ENCODE results near the gene YY1. TPM values are rescaled to one million over a fixed set of nuclear protein-coding genes. Genes with fewer than 3 reads are reported as not detected.

Gene YY1
- total RNA-seq, 5 donors from 2014 or later (not counting 1 experiment from before 2014, with no cell fraction given): 67.5 to 86.5 (median 74.2) TPM

GRCh38 chr14:100193417-100194357 is 45.3 kb upstream of the YY1 start:
- H3K27me3 ChIP-seq (replicated peaks in 1 of 2; ENCODE audit: control insufficient read depth in 2 of 2, extremely low read depth in 1 of 2, insufficient read depth in 2 of 2, low read length in 1 of 2): no peaks in the 10 kb centered on the region
- ATAC-seq (replicated peaks in 1 of 4) (peak; percentile 4 to 19 (median 10)), DNase-seq (no peak)
- H3K27me3 Mint-ChIP-seq: no peaks in the 10 kb centered on the region
- H3K36me3 ChIP-seq (ENCODE audit: control insufficient read depth in 2 of 2, extremely low read depth in 1 of 2, insufficient read depth in 1 of 2, low read length in 1 of 2): no peaks in the 10 kb centered on the region
- peak overlapping the region; percentile 94 to 96 for H3K27ac Mint-ChIP-seq
- peak overlapping the region; percentile 25 to 29 for H3K4me3 ChIP-seq (ENCODE audit: control insufficient read depth in 1 of 2, extremely low read depth in 1 of 2, low read length in 1 of 2)
- no peaks in the 10 kb centered on the region for H3K9me3 ChIP-seq
- POLR2A ChIA-PET: interaction anchor here (0.6 to 1.0 kb wide), 3 partner anchors 31 to 132 kb away, joined by 3 to 4 read pairs (median 3); no protein-coding TSS in a partner anchor
- H3K36me3 Mint-ChIP-seq: no peaks in the 10 kb centered on the region
- H3K27ac ChIP-seq (ENCODE audit: low read length): peak overlapping the region; percentile 84
- no peaks in the 10 kb centered on the region for H3K9me3 Mint-ChIP-seq
- peaks cover 0 to 14% of the 10 kb centered on the region in 2 experiments for H3K4me1 ChIP-seq (ENCODE audit: control insufficient read depth in 1 of 2, extremely low read depth in 1 of 2, insufficient read depth in 2 of 2, low read length in 2 of 2)
- 63% methylated on average over 5 of the region's 12 CpGs for WGBS (ENCODE audit: insufficient coverage)
- CTCF ChIA-PET: interaction anchor here (0.6 to 2.3 kb wide), 31 partner anchors 19 to 509 kb away, joined by 3 to 24 read pairs (median 4); partner anchors contain the start of genes CYP46A1 (in 1 of the 2), DEGS2 (in 1 of the 2) and EVL (in 1 of the 2)
- peaks cover 9 to 11% (median 11%) of the 10 kb centered on the region in 3 donors for H3K4me1 Mint-ChIP-seq
- peak overlapping the region; percentile 28 to 69 (median 55) for H3K4me3 Mint-ChIP-seq

GRCh38 chr14:100199240-100199860 is 39.6 kb upstream of the YY1 start:
- CTCF ChIA-PET: interaction anchor here in 1 of 2 donors (0.8 kb wide), 1 partner anchor 86 kb away, joined by 3 read pairs; no protein-coding TSS in a partner anchor
- WGBS (ENCODE audit: insufficient coverage): 94% methylated on average over 4 of the region's 8 CpGs
- no peak overlapping the region for H3K27ac ChIP-seq (ENCODE audit: low read length)
- H3K27me3 ChIP-seq (replicated peaks in 1 of 2; ENCODE audit: control insufficient read depth in 2 of 2, extremely low read depth in 1 of 2, insufficient read depth in 2 of 2, low read length in 1 of 2): no peaks in the 10 kb centered on the region
- peaks cover 0 to 2% (median under 1%) of the 10 kb centered on the region in 3 donors for H3K4me1 Mint-ChIP-seq
- H3K9me3 Mint-ChIP-seq: no peaks in the 10 kb centered on the region
- POLR2A ChIA-PET: interaction anchor here in 1 of 2 donors (0.6 kb wide), 1 partner anchor 1944 kb away, joined by 3 read pairs; no protein-coding TSS in a partner anchor
- no peak overlapping the region for H3K27ac Mint-ChIP-seq
- H3K4me3 ChIP-seq (ENCODE audit: control insufficient read depth in 1 of 2, extremely low read depth in 1 of 2, low read length in 1 of 2): no peak overlapping the region
- ATAC-seq (replicated peaks in 1 of 4) (no peak), DNase-seq (no peak)
- H3K4me1 ChIP-seq (ENCODE audit: control insufficient read depth in 1 of 2, extremely low read depth in 1 of 2, insufficient read depth in 2 of 2, low read length in 2 of 2): no peaks in the 10 kb centered on the region
- no peaks in the 10 kb centered on the region for H3K36me3 Mint-ChIP-seq
- no peaks in the 10 kb centered on the region for H3K27me3 Mint-ChIP-seq
- no peaks in the 10 kb centered on the region for H3K9me3 ChIP-seq
- no peak overlapping the region for H3K4me3 Mint-ChIP-seq
- no peaks in the 10 kb centered on the region for H3K36me3 ChIP-seq (ENCODE audit: control insufficient read depth in 2 of 2, extremely low read depth in 1 of 2, insufficient read depth in 1 of 2, low read length in 1 of 2)

- H3K27me3 ChIP-seq (replicated peaks in 1 of 2; ENCODE audit: control insufficient read depth in 2 of 2, extremely low read depth in 1 of 2, insufficient read depth in 2 of 2, low read length in 1 of 2): no peaks in the 10 kb centered on the region
- CTCF ChIA-PET: no interaction called here
- H3K27ac Mint-ChIP-seq: no peak overlapping the region
- no peaks in the 10 kb centered on the region for H3K36me3 ChIP-seq (ENCODE audit: control insufficient read depth in 2 of 2, extremely low read depth in 1 of 2, insufficient read depth in 1 of 2, low read length in 1 of 2)
- no CpG with 5 or more reads among the region's 3 CpGs for WGBS (ENCODE audit: insufficient coverage)
- no peaks in the 10 kb centered on the region for H3K9me3 Mint-ChIP-seq
- POLR2A ChIA-PET: no interaction called here
- no peak overlapping the region for H3K4me3 ChIP-seq (ENCODE audit: control insufficient read depth in 1 of 2, extremely low read depth in 1 of 2, low read length in 1 of 2)
- no peak for ATAC-seq (replicated peaks in 1 of 4)
- H3K9me3 ChIP-seq: no peaks in the 10 kb centered on the region
- DNase-seq: no peak
- H3K4me1 Mint-ChIP-seq: peaks cover 0 to 2% (median 0%) of the 10 kb centered on the region in 3 donors
- H3K27me3 Mint-ChIP-seq: no peaks in the 10 kb centered on the region
- H3K27ac ChIP-seq (ENCODE audit: low read length): no peak overlapping the region
- no peak overlapping the region for H3K4me3 Mint-ChIP-seq
- no peaks in the 10 kb centered on the region for H3K36me3 Mint-ChIP-seq
- H3K4me1 ChIP-seq (ENCODE audit: control insufficient read depth in 1 of 2, extremely low read depth in 1 of 2, insufficient read depth in 2 of 2, low read length in 2 of 2): no peaks in the 10 kb centered on the region
These were observed 38.6 kb upstream of the YY1 start for GRCh38 chr14:100200311-100200710.

- Histone ChIP-seq H3K27me3 (replicated peaks in 1 of 2; ENCODE audit: control insufficient read depth in 2 of 2, extremely low read depth in 1 of 2, insufficient read depth in 2 of 2, low read length in 1 of 2) (no peaks in the 10 kb centered on the region), H3K27ac (ENCODE audit: low read length) (no peak overlapping the region), H3K9me3 (no peaks in the 10 kb centered on the region), H3K36me3 (ENCODE audit: control insufficient read depth in 2 of 2, extremely low read depth in 1 of 2, insufficient read depth in 1 of 2, low read length in 1 of 2) (no peaks in the 10 kb centered on the region), H3K4me1 (ENCODE audit: control insufficient read depth in 1 of 2, extremely low read depth in 1 of 2, insufficient read depth in 2 of 2, low read length in 2 of 2) (no peaks in the 10 kb centered on the region), H3K4me3 (ENCODE audit: control insufficient read depth in 1 of 2, extremely low read depth in 1 of 2, low read length in 1 of 2) (no peak overlapping the region)
- Mint-ChIP-seq H3K4me1 (no peaks in the 10 kb centered on the region), H3K36me3 (no peaks in the 10 kb centered on the region), H3K27me3 (no peaks in the 10 kb centered on the region), H3K27ac (no peak overlapping the region), H3K9me3 (no peaks in the 10 kb centered on the region), H3K4me3 (no peak overlapping the region)
- ChIA-PET CTCF (no interaction called here), POLR2A (interaction anchor here (0.6 to 0.9 kb wide), 2 partner anchors 20 to 183 kb away, joined by 3 to 7 read pairs; no protein-coding TSS in a partner anchor)
- DNase-seq (no peak), ATAC-seq (replicated peaks in 1 of 4) (no peak)
- WGBS (ENCODE audit: insufficient coverage): no CpG with 5 or more reads among the region's 5 CpGs
These were observed 37.2 kb upstream of the YY1 start for GRCh38 chr14:100201701-100202100.

DNA sequence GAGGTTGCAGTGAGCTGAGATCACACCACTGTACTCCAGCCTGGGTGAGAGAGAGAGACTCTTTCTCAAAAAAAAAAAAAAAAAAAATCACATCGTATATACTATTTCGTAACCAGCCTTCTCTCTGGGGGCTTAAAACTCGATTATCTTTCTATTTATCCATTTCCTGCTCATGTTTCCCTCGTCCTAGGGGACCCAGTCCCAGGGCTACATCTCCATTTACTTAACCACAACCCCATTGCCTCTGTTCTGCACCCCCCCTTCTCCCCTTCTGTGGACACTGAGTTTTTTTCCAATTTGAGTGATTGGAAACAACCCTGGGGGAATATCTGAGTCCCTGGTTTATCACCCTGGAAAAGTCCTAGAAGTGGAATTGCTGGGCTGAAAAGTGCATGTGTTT is 36.2 kb upstream of the YY1 start:
- ATAC-seq (replicated peaks in 1 of 4): no peak
- 27% methylated on average over 2 of the region's 4 CpGs for WGBS (ENCODE audit: insufficient coverage)

GRCh38 chr14:100203146-100203545 is 35.8 kb upstream of the YY1 start:
- H3K36me3 ChIP-seq (ENCODE audit: control insufficient read depth in 2 of 2, extremely low read depth in 1 of 2, insufficient read depth in 1 of 2, low read length in 1 of 2): no peaks in the 10 kb centered on the region
- no peaks in the 10 kb centered on the region for H3K9me3 ChIP-seq
- DNase-seq (no peak), ATAC-seq (replicated peaks in 1 of 4) (no peak)
- H3K27ac ChIP-seq (ENCODE audit: low read length): no peak overlapping the region
- no peaks in the 10 kb centered on the region for H3K4me1 ChIP-seq (ENCODE audit: control insufficient read depth in 1 of 2, extremely low read depth in 1 of 2, insufficient read depth in 2 of 2, low read length in 2 of 2)
- Mint-ChIP-seq H3K4me1 (no peaks in the 10 kb centered on the region), H3K27ac (no peak overlapping the region), H3K36me3 (no peaks in the 10 kb centered on the region), H3K9me3 (no peaks in the 10 kb centered on the region), H3K4me3 (no peak overlapping the region), H3K27me3 (no peaks in the 10 kb centered on the region)
- no peak overlapping the region for H3K4me3 ChIP-seq (ENCODE audit: control insufficient read depth in 1 of 2, extremely low read depth in 1 of 2, low read length in 1 of 2)
- H3K27me3 ChIP-seq (replicated peaks in 1 of 2; ENCODE audit: control insufficient read depth in 2 of 2, extremely low read depth in 1 of 2, insufficient read depth in 2 of 2, low read length in 1 of 2): no peaks in the 10 kb centered on the region
- ChIA-PET CTCF (no interaction called here), POLR2A (no interaction called here)
- WGBS (ENCODE audit: insufficient coverage): 95% methylated on average over 2 of the region's 4 CpGs

More for the DNA sequence above, 36.2 kb upstream of the YY1 start:
- CTCF ChIA-PET: no interaction called here
- Histone ChIP-seq H3K4me3 (ENCODE audit: control insufficient read depth in 1 of 2, extremely low read depth in 1 of 2, low read length in 1 of 2) (no peak overlapping the region), H3K36me3 (ENCODE audit: control insufficient read depth in 2 of 2, extremely low read depth in 1 of 2, insufficient read depth in 1 of 2, low read length in 1 of 2) (no peaks in the 10 kb centered on the region), H3K27me3 (replicated peaks in 1 of 2; ENCODE audit: control insufficient read depth in 2 of 2, extremely low read depth in 1 of 2, insufficient read depth in 2 of 2, low read length in 1 of 2) (no peaks in the 10 kb centered on the region), H3K4me1 (ENCODE audit: control insufficient read depth in 1 of 2, extremely low read depth in 1 of 2, insufficient read depth in 2 of 2, low read length in 2 of 2) (no peaks in the 10 kb centered on the region), H3K9me3 (no peaks in the 10 kb centered on the region), H3K27ac (ENCODE audit: low read length) (no peak overlapping the region)
- Mint-ChIP-seq H3K27me3 (no peaks in the 10 kb centered on the region), H3K9me3 (no peaks in the 10 kb centered on the region), H3K36me3 (no peaks in the 10 kb centered on the region), H3K4me1 (no peaks in the 10 kb centered on the region), H3K27ac (no peak overlapping the region), H3K4me3 (no peak overlapping the region)
- POLR2A ChIA-PET: interaction anchor here in 1 of 2 donors (0.6 kb wide), 1 partner anchor 182 kb away, joined by 7 read pairs; no protein-coding TSS in a partner anchor
- DNase-seq: no peak
